GM19324 (cell line): ENCODE results near the gene UBR3.

Source experiments
- ATAC-seq: cut with Tn5 transposase; IDR thresholded peaks from one replicate; pipeline ENCODE4 v1.9.1; 2021; ENCODE audit warnings: mild to moderate bottlenecking, moderate library complexity; ENCODE audit not compliant: unreplicated experiment, low FRiP score

UBR3 gene

GRCh38 chr2:169982929-169983328, 155.7 kb downstream of the UBR3 start:
- no peak for ATAC-seq

DNA sequence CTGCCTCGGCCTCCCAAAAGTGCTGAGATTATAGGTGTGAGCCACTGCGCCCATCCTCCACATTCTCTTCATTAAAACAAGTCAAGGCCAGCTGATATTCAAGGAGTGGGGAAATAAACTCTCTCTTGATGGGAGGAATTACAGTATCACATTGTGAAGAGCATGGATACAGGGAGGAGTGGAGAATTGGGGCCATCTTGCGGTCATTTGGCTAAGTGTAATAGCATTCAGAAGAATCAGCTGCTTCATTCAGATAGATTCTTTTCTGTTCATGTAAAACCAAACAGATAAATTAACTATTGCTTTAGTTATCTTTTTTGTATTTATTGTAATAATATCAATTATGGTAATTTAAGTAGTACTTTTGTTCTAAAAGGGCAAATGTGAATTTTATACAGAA, 156.3 kb downstream of the UBR3 start:
- ATAC-seq, result no peak

- ATAC-seq, result no peak
Measured at GRCh38 chr2:169984145-169984544, 156.9 kb downstream of the UBR3 start.

DNA sequence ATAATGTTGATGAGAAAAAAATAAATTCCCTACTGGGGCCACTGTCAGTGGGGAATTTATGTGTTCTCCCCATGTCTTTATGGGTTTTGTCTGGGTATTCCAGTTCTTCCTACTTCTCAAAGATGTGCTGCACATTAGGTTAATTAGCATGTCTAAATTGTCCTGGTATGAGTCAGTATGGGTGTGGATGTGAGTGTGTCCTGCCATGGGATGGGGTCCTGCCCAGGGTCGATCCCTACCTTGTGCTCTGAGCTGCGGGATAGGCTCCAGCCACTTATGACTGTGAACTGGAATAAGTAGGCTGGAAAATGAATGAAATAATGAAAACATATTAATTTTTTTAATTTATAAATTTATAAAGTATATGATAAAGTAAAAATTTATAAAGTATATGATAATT, 167.5 kb downstream of the UBR3 start:
- no peak for ATAC-seq

- ATAC-seq, result no peak
Measured at GRCh38 chr2:169997140-169997887, 170.1 kb downstream of the UBR3 start.

DNA sequence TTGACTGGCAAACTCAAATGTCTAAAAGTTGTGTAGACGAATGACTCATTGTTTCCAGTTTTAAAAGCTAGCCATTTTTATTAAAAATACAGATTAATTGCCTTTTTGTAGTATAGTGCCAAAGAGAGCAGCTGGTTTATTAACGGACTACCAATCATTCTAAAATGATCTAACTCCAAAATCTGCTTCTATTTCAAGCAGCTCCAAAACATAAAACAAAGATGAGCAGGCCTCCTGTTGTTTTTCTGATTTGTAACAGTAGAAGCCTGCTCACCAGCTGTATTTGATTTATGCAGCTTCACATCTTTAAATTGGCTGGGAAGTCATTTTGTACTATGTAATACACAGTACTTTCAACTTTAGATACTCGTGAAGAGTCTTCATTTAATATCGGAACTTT, 171.8 kb downstream of the UBR3 start:
- ATAC-seq, result no peak

- ATAC-seq, result no peak
Measured at GRCh38 chr2:170002096-170002495, 174.8 kb downstream of the UBR3 start.

DNA sequence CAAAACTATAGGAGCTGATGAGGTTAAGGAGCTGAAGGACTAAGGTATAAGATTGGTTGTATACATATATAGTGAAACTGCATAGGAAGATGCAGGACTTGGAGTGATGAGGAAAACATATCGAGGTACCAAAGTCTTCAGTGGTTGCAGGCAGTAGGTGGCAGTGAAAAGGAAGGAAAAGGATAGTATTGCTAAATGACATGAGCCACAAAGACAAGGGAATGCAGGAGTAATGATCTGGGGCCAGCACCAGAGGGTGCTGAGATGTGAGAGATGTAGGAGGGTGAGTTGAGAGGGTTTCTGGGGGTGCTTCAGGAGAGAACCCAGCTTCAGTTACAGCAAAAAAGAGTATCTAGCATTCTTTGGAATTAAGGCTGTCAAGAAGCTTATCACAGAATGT, 178.4 kb downstream of the UBR3 start:
- no peak for ATAC-seq

- no peak for ATAC-seq
Measured at GRCh38 chr2:170006587-170007325, 179.5 kb downstream of the UBR3 start.

DNA sequence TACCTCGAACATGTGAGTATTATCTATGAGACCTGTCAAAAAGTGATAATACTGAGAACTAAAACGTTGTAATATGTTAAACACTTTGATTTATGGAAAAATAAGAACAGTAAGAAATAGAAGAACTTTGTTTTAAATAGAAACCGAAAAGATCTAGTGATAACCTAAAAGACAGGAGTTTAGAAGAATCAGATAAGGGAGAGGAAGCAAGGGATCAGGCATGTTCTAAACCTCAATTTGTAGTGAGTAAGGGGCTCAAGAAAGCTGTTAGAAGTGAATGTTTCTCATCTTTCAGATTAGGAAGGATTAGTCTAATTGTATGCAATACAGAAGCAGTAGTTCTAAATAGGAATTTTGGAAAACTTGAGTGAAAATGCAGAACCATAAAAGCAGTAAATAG, 182.0 kb downstream of the UBR3 start:
- ATAC-seq, result no peak

DNA sequence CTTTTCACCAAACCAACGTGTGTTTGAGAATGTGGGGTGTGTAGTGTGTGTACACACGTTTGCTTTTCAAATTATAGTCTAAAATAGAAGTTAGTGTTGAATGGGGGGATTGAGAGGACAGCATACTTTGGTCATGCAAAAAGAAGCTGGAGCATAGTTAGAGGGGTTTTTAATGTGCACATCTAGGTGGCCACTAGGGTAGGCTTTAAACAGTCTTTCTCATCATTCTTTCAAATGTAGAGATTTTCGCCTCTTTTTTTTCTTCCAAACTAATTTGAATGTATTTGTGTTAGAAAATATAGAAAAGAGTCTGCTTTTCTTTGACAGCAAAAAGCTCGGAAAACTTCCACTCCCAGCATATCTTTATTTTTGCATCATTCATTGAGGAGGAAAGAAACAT, 185.5 kb downstream of the UBR3 start:
- ATAC-seq, result no peak

DNA sequence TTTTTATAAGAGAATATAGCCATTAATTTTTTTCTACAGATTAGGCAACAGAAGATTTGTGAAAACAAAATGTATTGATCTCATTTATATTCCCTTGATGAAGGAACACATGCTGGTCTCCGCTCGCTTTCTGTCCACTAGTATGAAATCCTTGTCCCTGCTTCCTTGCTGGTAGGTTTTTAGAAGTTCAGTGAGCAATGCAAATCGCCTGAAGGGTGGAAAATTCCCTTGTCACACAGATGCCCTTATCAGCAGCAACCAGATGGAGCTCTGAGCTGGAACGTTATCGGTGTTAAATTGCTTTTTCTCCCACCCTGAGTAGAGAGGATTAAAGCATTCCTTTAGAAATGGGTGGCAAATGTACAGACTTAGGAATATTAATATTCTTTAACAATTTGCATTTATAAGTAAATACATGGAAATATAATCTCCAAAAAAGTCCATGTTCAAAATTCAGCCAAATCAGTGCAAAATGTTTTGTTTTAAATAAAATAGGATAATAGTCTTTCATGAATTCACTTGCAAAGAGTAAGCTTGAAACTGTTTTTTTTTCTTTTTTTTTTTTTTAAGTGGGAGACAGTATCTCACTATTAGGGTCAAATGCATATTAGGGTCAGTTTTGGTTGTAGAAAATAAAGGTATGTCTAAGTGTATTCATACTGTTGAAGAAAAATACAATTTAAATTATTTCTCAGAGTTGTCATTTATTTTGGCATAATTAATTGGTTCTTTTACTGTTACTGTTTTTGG, 186.7 kb downstream of the UBR3 start:
- no peak for ATAC-seq

DNA sequence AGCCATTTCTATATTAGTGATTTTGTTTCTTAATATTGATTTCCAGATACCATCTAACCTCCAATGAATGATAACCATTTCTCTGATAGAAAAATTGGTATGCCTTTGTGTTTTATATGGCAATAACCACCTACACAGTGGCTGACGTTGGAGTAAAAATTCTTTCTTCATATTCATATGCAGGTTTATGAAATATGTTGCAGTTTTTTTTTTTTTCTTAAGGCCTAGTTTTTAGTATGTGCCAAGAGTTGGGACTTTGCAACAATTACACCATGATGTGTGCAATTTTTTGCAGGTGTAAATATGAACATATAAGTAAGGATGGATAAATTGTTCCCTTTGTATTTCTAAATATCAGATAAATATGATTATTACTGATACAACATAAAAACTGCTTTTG, 187.5 kb downstream of the UBR3 start:
- no peak for ATAC-seq

DNA sequence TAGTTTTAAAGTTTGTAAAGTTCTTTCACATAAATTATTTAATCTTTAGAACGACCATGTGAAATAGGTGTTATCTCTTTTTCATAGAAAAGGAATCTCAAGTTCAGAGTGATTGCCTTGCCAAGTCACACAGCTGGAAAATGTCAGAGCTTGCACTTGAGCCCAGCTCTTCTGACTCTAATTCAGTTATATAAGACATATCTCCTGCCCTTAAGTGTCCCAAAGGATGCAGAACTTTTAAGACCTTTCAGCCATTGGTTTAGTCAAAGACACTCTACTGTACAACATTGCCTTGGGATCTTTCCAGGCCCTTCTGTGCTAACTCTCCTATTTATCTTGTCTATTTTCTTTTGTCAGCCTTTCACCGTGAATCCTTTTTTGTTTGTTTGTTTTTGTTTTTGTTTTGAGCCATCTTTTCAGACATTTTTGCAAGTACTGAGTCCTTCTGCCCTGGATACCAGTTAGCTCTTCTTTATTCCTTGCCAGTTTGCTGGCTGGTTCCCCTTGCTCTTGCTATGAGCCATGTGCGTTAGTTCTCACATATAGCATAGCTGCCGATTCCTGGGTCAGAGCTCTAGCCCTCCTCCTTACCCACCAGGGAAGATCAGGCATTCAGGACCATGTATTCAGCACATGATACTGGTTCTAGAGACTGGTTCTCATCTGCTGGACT, 190.7 kb downstream of the UBR3 start:
- ATAC-seq, result no peak

GRCh38 chr2:170019060-170019805, 192.0 kb downstream of the UBR3 start:
- no peak for ATAC-seq

- ATAC-seq, result no peak
Measured at GRCh38 chr2:170020777-170021176, 193.5 kb downstream of the UBR3 start.

GRCh38 chr2:170022692-170023091, 195.4 kb downstream of the UBR3 start:
- ATAC-seq, result no peak

DNA sequence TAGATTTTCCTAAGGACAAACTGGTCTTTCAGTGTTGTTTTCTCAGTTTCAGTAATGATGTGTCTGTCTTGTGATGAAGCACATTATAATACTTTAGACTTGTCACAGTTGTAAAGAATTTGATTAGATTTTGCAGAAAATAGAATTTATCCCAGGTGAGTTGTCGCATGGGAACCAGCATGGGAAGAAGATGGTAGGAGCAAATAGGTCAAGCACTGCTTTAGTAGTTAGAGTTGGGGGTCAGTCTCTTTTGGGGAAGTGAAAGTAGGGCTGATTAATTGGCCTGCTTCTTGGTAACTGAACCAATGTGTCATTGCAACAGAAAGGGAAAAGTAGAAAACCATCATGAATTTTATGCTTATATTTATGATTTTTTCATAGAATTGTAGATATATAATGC, 197.5 kb downstream of the UBR3 start:
- ATAC-seq, result no peak

DNA sequence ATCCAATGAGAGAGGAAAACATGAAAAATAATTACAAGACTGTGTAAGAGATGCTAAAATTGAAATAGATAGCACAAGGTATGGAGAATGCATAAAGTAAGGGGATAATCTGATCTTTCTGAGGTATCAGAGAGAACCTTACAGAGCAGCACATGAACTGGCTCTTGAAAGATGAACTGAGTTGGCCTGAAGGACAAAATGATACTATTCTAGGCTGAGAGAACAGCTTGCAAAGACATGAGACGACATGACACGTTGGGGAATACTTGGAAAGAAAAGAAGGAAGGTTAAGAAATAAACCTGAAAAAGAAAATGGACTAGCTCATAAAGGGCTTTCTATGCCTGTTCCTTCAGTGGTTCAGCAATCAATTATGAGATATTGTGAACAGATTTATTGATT, 198.0 kb downstream of the UBR3 start:
- ATAC-seq, result no peak

DNA sequence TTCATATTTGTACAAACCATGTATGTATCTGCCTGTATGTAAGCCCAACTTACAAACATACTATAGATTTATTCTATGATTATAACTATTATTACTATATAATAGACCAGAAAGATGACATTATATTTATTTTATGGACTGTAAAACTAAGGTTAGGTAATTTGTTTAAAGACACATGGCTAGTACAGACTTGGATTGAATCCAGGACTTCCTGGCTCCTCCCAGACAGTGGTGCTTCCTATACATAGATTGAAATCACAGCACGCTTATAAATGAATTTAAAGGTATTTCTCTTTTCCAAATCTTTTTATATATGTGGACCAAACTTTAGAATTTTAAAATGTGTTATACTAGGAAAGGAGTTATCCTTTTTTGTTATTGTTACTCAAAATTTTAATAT, 199.1 kb downstream of the UBR3 start:
- no peak for ATAC-seq
